HepG2 (cell line): ENCODE results near the gene BMERB1. TPM values are rescaled to one million over a fixed set of nuclear protein-coding genes. Genes with fewer than 3 reads are reported as not detected.

Source experiments
- ASH2L ChIP-seq: fragments of 300-600, 200-600 bp; sonication (generic); IDR thresholded peaks from 2 replicates; pipeline ENCODE4 v1.7.0; 2017; ENCODE audit warnings: low read depth, mild to moderate bottlenecking, moderate library complexity, mixed read lengths, low read length; ENCODE audit not compliant: insufficient read length
- DNMT1 ChIP-seq: sonication (generic); formaldehyde crosslinking; IDR thresholded peaks from 2 replicates; pipeline ENCODE4 v1.5.1; 2020; ENCODE audit warnings: mild to moderate bottlenecking, missing genetic modification reagents
- ELF1 ChIP-seq: sonication (generic); formaldehyde crosslinking; IDR thresholded peaks from 2 replicates; pipeline ENCODE4 v1.4.0; 2020; ENCODE audit warnings: missing genetic modification reagents
- GABPB1 ChIP-seq: IDR thresholded peaks from 2 replicates; pipeline ENCODE4 v1.6.1; 2016; ENCODE audit warnings: mild to moderate bottlenecking, missing genetic modification reagents, moderate library complexity, missing compliant biosample characterization
- GZF1 ChIP-seq: sonication (generic); formaldehyde crosslinking; IDR thresholded peaks from 2 replicates; pipeline ENCODE4 v1.5.1; 2020; ENCODE audit warnings: mild to moderate bottlenecking, missing genetic modification reagents
- HMGXB4 ChIP-seq, 2 experiments: sonication (generic) in 1 of 2; formaldehyde crosslinking in 1 of 2; IDR thresholded peaks; 2 replicates each; pipeline versions ENCODE4 v1.4.0 to v1.6.1; 2018 to 2020; ENCODE audit warnings: missing genetic modification reagents in 2 of 2, borderline replicate concordance in 1 of 2, low read depth in 1 of 2, mild to moderate bottlenecking in 1 of 2, missing biosample characterization in 1 of 2
- IRX3 ChIP-seq: sonication (generic); formaldehyde crosslinking; IDR thresholded peaks from 2 replicates; pipeline ENCODE4 v1.8.1; 2023; ENCODE audit warnings: mild to moderate bottlenecking, low read depth, missing genetic modification reagents, borderline replicate concordance
- KLF16 ChIP-seq, 2 experiments: sonication (generic) in 1 of 2; formaldehyde crosslinking in 1 of 2; IDR thresholded peaks; 2 replicates each; pipeline versions ENCODE4 v1.6.1 to v1.8.0; 2016 to 2023; ENCODE audit warnings: missing genetic modification reagents in 2 of 2, missing compliant biosample characterization in 1 of 2
- NR2F2 ChIP-seq: IDR thresholded peaks from 2 replicates; pipeline ENCODE4 v1.6.1; 2012; ENCODE audit warnings: low read depth, inconsistent platforms, borderline replicate concordance
- RARA ChIP-seq: IDR thresholded peaks from 2 replicates; pipeline ENCODE4 v1.6.1; 2016; ENCODE audit warnings: missing genetic modification reagents, missing compliant biosample characterization
- ZBTB34 ChIP-seq: sonication (generic); formaldehyde crosslinking; IDR thresholded peaks from 2 replicates; pipeline ENCODE4 v1.8.0; 2022; ENCODE audit warnings: mild to moderate bottlenecking, missing genetic modification reagents
- ZBTB37 ChIP-seq: sonication (generic); formaldehyde crosslinking; IDR thresholded peaks from 2 replicates; pipeline ENCODE4 v1.4.0; 2020; ENCODE audit warnings: mild to moderate bottlenecking, missing genetic modification reagents
- ZFP41 ChIP-seq: sonication (generic); formaldehyde crosslinking; IDR thresholded peaks from 2 replicates; pipeline ENCODE4 v1.4.0; 2020; ENCODE audit warnings: mild to moderate bottlenecking, missing genetic modification reagents, borderline replicate concordance
- ZKSCAN5 ChIP-seq: sonication (generic); formaldehyde crosslinking; IDR thresholded peaks from 2 replicates; pipeline ENCODE4 v1.5.1; 2020; ENCODE audit warnings: mild to moderate bottlenecking, missing genetic modification reagents
- ZNF160 ChIP-seq: sonication (generic); formaldehyde crosslinking; IDR thresholded peaks from 2 replicates; pipeline ENCODE4 v1.8.0; 2022; ENCODE audit warnings: mild to moderate bottlenecking, inconsistent platforms, missing genetic modification reagents
- ZNF432 ChIP-seq: sonication (generic); formaldehyde crosslinking; IDR thresholded peaks from 2 replicates; pipeline ENCODE4 v1.5.0; 2020; ENCODE audit warnings: missing genetic modification reagents, mild to moderate bottlenecking, borderline replicate concordance
- polyA plus RNA-seq, 8 experiments: library from polyadenylated mRNA; depleted of rRNA in 3 of 8; stranded (reverse) in 7 of 8; unstranded in 1 of 8; fragments of >200 nt; fragmentation: Illumina TruSeq in 4 of 8; extraction: Trizol in 4 of 8; gene quantifications; 2 replicates each; pipeline versions ENCODE4 v1.2.1 to v1.2.3, GENCODE V29; 2011 to 2016; ENCODE audit warnings: low read depth in 4 of 8, missing spikeins in 1 of 8, mixed read lengths in 1 of 8; ENCODE audit not compliant: insufficient read depth in 1 of 8
- total RNA-seq, 5 experiments: library from RNA; depleted of rRNA; stranded (reverse); fragments of >200 nt; fragmentation: Illumina TruSeq; extraction: Trizol; gene quantifications; 2 replicates each; pipeline ENCODE4 v1.2.3, GENCODE V29; 2016; ENCODE audit warnings: low read depth in 1 of 5
- TF ChIP-seq, protein P1 (sequence below): sonication (generic); formaldehyde crosslinking; IDR thresholded peaks from 2 replicates; pipeline ENCODE4 v1.4.0; 2020; ENCODE audit warnings: mild to moderate bottlenecking, missing genetic modification reagents
- TF ChIP-seq, protein P2 (sequence below): sonication (generic); formaldehyde crosslinking; conservative IDR thresholded peaks from 2 replicates; pipeline ENCODE4 v1.4.0; 2020; ENCODE audit warnings: missing genetic modification reagents
- TF ChIP-seq, protein P3 (sequence below): sonication (generic); formaldehyde crosslinking; IDR thresholded peaks from 2 replicates; pipeline ENCODE4 v1.4.0; 2020; ENCODE audit warnings: mild to moderate bottlenecking, missing genetic modification reagents

Gene BMERB1
- total and polyA plus RNA-seq, 2 of the 13 experiments (the other 11 are each of a cell fraction or from before 2014, with no cell fraction given), result 1.4 TPM

GRCh38 chr16:15539197-15539596, 104.8 kb downstream of the BMERB1 start (continued):
- TF ChIP-seq ZKSCAN5 (CRISPR knock-in tag) (peak; percentile 74; the same call in 1 of the 2 replicates), RARA (peak; percentile 23; the same call in 1 of the 2 replicates), GZF1 (CRISPR knock-in tag) (no peak), NR2F2 (no peak), HMGXB4 (CRISPR knock-in tag; IDR thresholded peaks at IDR 0.05; ENCODE audit: borderline replicate concordance in 1 of 2, low read depth in 1 of 2) (no peak; a peak in 1 of 4 replicates), ZBTB37 (CRISPR knock-in tag) (no peak), ZFP41 (no peak), ELF1 (CRISPR knock-in tag) (no peak), ASH2L (no peak), ZNF160 (no peak), GABPB1 (CRISPR knock-in tag) (no peak), KLF16 (CRISPR knock-in tag; IDR thresholded peaks at IDR 0.05) (no peak), DNMT1 (CRISPR knock-in tag) (no peak), ZNF432 (CRISPR knock-in tag) (no peak), IRX3 (CRISPR knock-in tag) (no peak), ZBTB34 (CRISPR knock-in tag) (no peak)
- TF ChIP-seq, protein P1, sequence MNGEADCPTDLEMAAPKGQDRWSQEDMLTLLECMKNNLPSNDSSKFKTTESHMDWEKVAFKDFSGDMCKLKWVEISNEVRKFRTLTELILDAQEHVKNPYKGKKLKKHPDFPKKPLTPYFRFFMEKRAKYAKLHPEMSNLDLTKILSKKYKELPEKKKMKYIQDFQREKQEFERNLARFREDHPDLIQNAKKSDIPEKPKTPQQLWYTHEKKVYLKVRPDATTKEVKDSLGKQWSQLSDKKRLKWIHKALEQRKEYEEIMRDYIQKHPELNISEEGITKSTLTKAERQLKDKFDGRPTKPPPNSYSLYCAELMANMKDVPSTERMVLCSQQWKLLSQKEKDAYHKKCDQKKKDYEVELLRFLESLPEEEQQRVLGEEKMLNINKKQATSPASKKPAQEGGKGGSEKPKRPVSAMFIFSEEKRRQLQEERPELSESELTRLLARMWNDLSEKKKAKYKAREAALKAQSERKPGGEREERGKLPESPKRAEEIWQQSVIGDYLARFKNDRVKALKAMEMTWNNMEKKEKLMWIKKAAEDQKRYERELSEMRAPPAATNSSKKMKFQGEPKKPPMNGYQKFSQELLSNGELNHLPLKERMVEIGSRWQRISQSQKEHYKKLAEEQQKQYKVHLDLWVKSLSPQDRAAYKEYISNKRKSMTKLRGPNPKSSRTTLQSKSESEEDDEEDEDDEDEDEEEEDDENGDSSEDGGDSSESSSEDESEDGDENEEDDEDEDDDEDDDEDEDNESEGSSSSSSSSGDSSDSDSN (CRISPR knock-in tag), result 0 out of 2 replicates have a peak, but pooled peaks have one; percentile 21
- TF ChIP-seq, protein P2, sequence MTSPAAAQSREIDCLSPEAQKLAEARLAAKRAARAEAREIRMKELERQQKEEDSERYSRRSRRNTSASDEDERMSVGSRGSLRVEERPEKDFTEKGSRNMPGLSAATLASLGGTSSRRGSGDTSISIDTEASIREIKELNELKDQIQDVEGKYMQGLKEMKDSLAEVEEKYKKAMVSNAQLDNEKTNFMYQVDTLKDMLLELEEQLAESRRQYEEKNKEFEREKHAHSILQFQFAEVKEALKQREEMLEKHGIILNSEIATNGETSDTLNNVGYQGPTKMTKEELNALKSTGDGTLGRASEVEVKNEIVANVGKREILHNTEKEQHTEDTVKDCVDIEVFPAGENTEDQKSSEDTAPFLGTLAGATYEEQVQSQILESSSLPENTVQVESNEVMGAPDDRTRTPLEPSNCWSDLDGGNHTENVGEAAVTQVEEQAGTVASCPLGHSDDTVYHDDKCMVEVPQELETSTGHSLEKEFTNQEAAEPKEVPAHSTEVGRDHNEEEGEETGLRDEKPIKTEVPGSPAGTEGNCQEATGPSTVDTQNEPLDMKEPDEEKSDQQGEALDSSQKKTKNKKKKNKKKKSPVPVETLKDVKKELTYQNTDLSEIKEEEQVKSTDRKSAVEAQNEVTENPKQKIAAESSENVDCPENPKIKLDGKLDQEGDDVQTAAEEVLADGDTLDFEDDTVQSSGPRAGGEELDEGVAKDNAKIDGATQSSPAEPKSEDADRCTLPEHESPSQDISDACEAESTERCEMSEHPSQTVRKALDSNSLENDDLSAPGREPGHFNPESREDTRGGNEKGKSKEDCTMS, result no peak
- TF ChIP-seq, protein P3, sequence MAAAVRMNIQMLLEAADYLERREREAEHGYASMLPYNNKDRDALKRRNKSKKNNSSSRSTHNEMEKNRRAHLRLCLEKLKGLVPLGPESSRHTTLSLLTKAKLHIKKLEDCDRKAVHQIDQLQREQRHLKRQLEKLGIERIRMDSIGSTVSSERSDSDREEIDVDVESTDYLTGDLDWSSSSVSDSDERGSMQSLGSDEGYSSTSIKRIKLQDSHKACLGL (CRISPR knock-in tag), result no peak
